Right cardiac atrium (tissue), 5 donors: ENCODE data around the gene SIPA1L3. TPM values are rescaled to one million over a fixed set of nuclear protein-coding genes. Genes with fewer than 3 reads are reported as not detected.

Experiments
- ATAC-seq, 2 donors: fragments of 200-7000 bp; cut with Tn5 transposase; one replicate each; pipeline versions ENCODE4 v1.8.0 to v1.9.1; 2020; ENCODE audit warnings: moderate library complexity in 2 of 2, mild to moderate bottlenecking in 1 of 2
- DNase-seq, 3 donors: peaks; one replicate each; pipeline ENCODE4 v3.0.0-alpha.2; 2020
- H3K27ac ChIP-seq: one replicate; pipeline ENCODE4 v1.5.1; 2013; ENCODE audit warnings: mild to moderate bottlenecking, low read length, control low read depth, moderate library complexity
- H3K27me3 ChIP-seq: one replicate; pipeline ENCODE4 v1.6.1; 2013; ENCODE audit not compliant: control insufficient read depth, insufficient read depth
- H3K4me1 ChIP-seq: one replicate; pipeline ENCODE4 v1.6.1; 2013; ENCODE audit warnings: low read length; ENCODE audit not compliant: control insufficient read depth, insufficient read depth
- H3K4me3 ChIP-seq: one replicate; pipeline ENCODE4 v1.5.1; 2013; ENCODE audit warnings: low read length, control low read depth
- H3K9me3 ChIP-seq: one replicate; pipeline ENCODE4 v1.6.1; 2013; ENCODE audit warnings: low read length; ENCODE audit not compliant: control insufficient read depth
- WGBS: extraction: QIAGEN DNeasy Blood & Tissue Kit; methylation state at CpG from one replicate; pipeline ENCODE4 v1.1.7; 2013; 5-methylcytosine and 5-hydroxymethylcytosine counted together
- intact Hi-C, 4 donors: fragments of 100-400 bp; cut with DNase I; formaldehyde crosslinking; loops; one replicate each; pipeline versions ENCODE4 v1.11.0 to v1.14.0; 2022 to 2023
- polyA plus RNA-seq: library from polyadenylated mRNA; stranded (reverse); fragments of 200-250 nt; gene quantifications from one replicate; pipeline ENCODE4 v1.2.3, GENCODE V29; 2013
- total RNA-seq, 4 donors: library from RNA; stranded (reverse); fragmentation: NEBNext Ultra II Directional; extraction: Animal tissue kit (Norgen Biotek cat#: 25700); gene quantifications; one replicate each; pipeline ENCODE4 v1.2.1, GENCODE V29; 2021
- donor health status: healthy with polysubstance abuse.
- donor health status: DM: no; HTN: yes; CAD: no.
- donor health status: DM: no; HTN: no; CAD: no.
- donor health status: DM: no; HTN: yes; CAD: no; lungs with severe emphysema.
- donor health status: DM: yes; HTN: yes; CAD: no.

SIPA1L3 gene
- total and polyA plus RNA-seq, 5 donors = 7.5 to 19.8 (median 10.2) TPM

- no peak overlapping the region for H3K27ac ChIP-seq
- DNase-seq (no peak), ATAC-seq (no peak)
- intact Hi-C loops = no loop called here
- no peaks in the 10 kb centered on the region for H3K9me3 ChIP-seq
- H3K27me3 ChIP-seq = no peaks in the 10 kb centered on the region
- H3K4me3 ChIP-seq = no peak overlapping the region
- WGBS = 90% methylated on average over 15 of the region's 15 CpGs
- no peaks in the 10 kb centered on the region for H3K4me1 ChIP-seq
These were observed 171.4 kb downstream of the SIPA1L3 start for GRCh38 chr19:38078302-38078930.

GRCh38 chr19:38079926-38080380 lies 172.9 kb downstream of the SIPA1L3 start:
- intact Hi-C loops = no loop called here
- Histone ChIP-seq H3K4me1 (no peaks in the 10 kb centered on the region), H3K4me3 (no peak overlapping the region), H3K27me3 (no peaks in the 10 kb centered on the region), H3K27ac (no peak overlapping the region), H3K9me3 (no peaks in the 10 kb centered on the region)
- no peak for DNase-seq
- 53% methylated on average over 1 of the region's 1 CpG for WGBS
- no peak for ATAC-seq

GRCh38 chr19:38081547-38082255 lies 174.7 kb downstream of the SIPA1L3 start:
- H3K4me3 ChIP-seq = no peak overlapping the region
- DNase-seq (peak in 1 of 3 donors; percentile 61), ATAC-seq (peak; percentile 16 to 20)
- no peaks in the 10 kb centered on the region for H3K9me3 ChIP-seq
- H3K4me1 ChIP-seq = no peaks in the 10 kb centered on the region
- intact Hi-C loops = no loop called here
- 98% methylated on average over 51 of the region's 51 CpGs for WGBS
- H3K27ac ChIP-seq = no peak overlapping the region
- H3K27me3 ChIP-seq = no peaks in the 10 kb centered on the region

- ATAC-seq (no peak), DNase-seq (peak in 2 of 3 donors; percentile 52 to 62)
- no peaks in the 10 kb centered on the region for H3K27me3 ChIP-seq
- intact Hi-C loops = no loop called here
- no peak overlapping the region for H3K4me3 ChIP-seq
- H3K9me3 ChIP-seq = no peaks in the 10 kb centered on the region
- no peaks in the 10 kb centered on the region for H3K4me1 ChIP-seq
- 97% methylated on average over 78 of the region's 78 CpGs for WGBS
- no peak overlapping the region for H3K27ac ChIP-seq
These were observed 175.5 kb downstream of the SIPA1L3 start for GRCh38 chr19:38082256-38083118.

GRCh38 chr19:38084196-38084595 lies 177.2 kb downstream of the SIPA1L3 start:
- ATAC-seq = no peak
- no peak overlapping the region for H3K4me3 ChIP-seq
- H3K4me1 ChIP-seq = no peaks in the 10 kb centered on the region
- H3K27ac ChIP-seq = no peak overlapping the region
- H3K27me3 ChIP-seq = no peaks in the 10 kb centered on the region
- H3K9me3 ChIP-seq = no peaks in the 10 kb centered on the region
- 97% methylated on average over 7 of the region's 7 CpGs for WGBS
- no peak for DNase-seq
- intact Hi-C loops = no loop called here

- Histone ChIP-seq H3K4me1 (no peaks in the 10 kb centered on the region), H3K27me3 (no peaks in the 10 kb centered on the region), H3K4me3 (no peak overlapping the region), H3K9me3 (no peaks in the 10 kb centered on the region), H3K27ac (no peak overlapping the region)
- WGBS = 92% methylated on average over 1 of the region's 1 CpG
- ATAC-seq (no peak), DNase-seq (no peak)
- intact Hi-C loops = no loop called here
These were observed 182.4 kb downstream of the SIPA1L3 start for GRCh38 chr19:38089440-38089839.

- Histone ChIP-seq H3K4me3 (no peak overlapping the region), H3K27me3 (no peaks in the 10 kb centered on the region), H3K27ac (no peak overlapping the region), H3K9me3 (no peaks in the 10 kb centered on the region), H3K4me1 (no peaks in the 10 kb centered on the region)
- ATAC-seq (no peak), DNase-seq (no peak)
- intact Hi-C loops = loop anchor here in 1 of 4 donors (10.0 kb wide), 1 partner anchor 198 kb away; no protein-coding TSS in a partner anchor
- 85% methylated on average over 8 of the region's 8 CpGs for WGBS
These were observed 186.1 kb downstream of the SIPA1L3 start for GRCh38 chr19:38093154-38093553.

GRCh38 chr19:38093587-38093986 lies 186.6 kb downstream of the SIPA1L3 start:
- intact Hi-C loops = loop anchor here in 1 of 4 donors (10.0 kb wide), 1 partner anchor 199 kb away; no protein-coding TSS in a partner anchor
- H3K4me3 ChIP-seq = no peak overlapping the region
- 57% methylated on average over 6 of the region's 6 CpGs for WGBS
- H3K27ac ChIP-seq = no peak overlapping the region
- ATAC-seq = peak; percentile 21 to 64
- H3K27me3 ChIP-seq = no peaks in the 10 kb centered on the region
- H3K4me1 ChIP-seq = no peaks in the 10 kb centered on the region
- no peaks in the 10 kb centered on the region for H3K9me3 ChIP-seq
- DNase-seq = peak in 2 of 3 donors; percentile 62 to 79

- Histone ChIP-seq H3K4me1 (no peaks in the 10 kb centered on the region), H3K27me3 (no peaks in the 10 kb centered on the region), H3K9me3 (no peaks in the 10 kb centered on the region), H3K27ac (no peak overlapping the region), H3K4me3 (no peak overlapping the region)
- intact Hi-C loops = loop anchor here in 2 of 4 donors (5.0 to 10.0 kb wide), 2 partner anchors 198 to 201 kb away; no protein-coding TSS in a partner anchor
- DNase-seq = peak; percentile 58 to 88 (median 80)
- WGBS = 47% methylated on average over 17 of the region's 17 CpGs
- peak in 1 of 2 donors; percentile 71 for ATAC-seq
These were observed 188.7 kb downstream of the SIPA1L3 start for GRCh38 chr19:38095411-38096308.

GRCh38 chr19:38099966-38100365 lies 193.0 kb downstream of the SIPA1L3 start:
- DNase-seq (no peak), ATAC-seq (no peak)
- no peaks in the 10 kb centered on the region for H3K27me3 ChIP-seq
- H3K27ac ChIP-seq = no peak overlapping the region
- H3K4me1 ChIP-seq = no peaks in the 10 kb centered on the region
- H3K9me3 ChIP-seq = no peaks in the 10 kb centered on the region
- no peak overlapping the region for H3K4me3 ChIP-seq
- intact Hi-C loops = loop anchor here in 2 of 4 donors (5.0 to 10.0 kb wide), 2 partner anchors 203 to 205 kb away; no protein-coding TSS in a partner anchor
- WGBS = 99% methylated on average over 8 of the region's 8 CpGs
